Stomach smooth muscle (tissue), 2 donors: ENCODE data around the gene FHIT.

Source experiments
- H3K27ac ChIP-seq: one replicate; pipeline ENCODE4 v1.7.0; 2013; ENCODE audit warnings: mild to moderate bottlenecking, low read length, inconsistent platforms
- H3K27me3 ChIP-seq, 2 donors: one replicate each; pipeline ENCODE4 v1.7.0; 2013; ENCODE audit warnings: low read length in 2 of 2; ENCODE audit not compliant: insufficient read depth in 2 of 2, control insufficient read depth in 1 of 2
- H3K36me3 ChIP-seq, 2 donors: one replicate each; pipeline ENCODE4 v1.7.0; 2013; ENCODE audit warnings: low read length in 2 of 2; ENCODE audit not compliant: control insufficient read depth in 2 of 2, insufficient read depth in 2 of 2
- H3K4me1 ChIP-seq: one replicate; pipeline ENCODE4 v1.7.0; 2013; ENCODE audit warnings: low read length; ENCODE audit not compliant: control insufficient read depth, insufficient read depth
- H3K4me3 ChIP-seq, 2 donors: one replicate each; pipeline ENCODE4 v1.7.0; 2013; ENCODE audit warnings: low read length in 2 of 2
- H3K9ac ChIP-seq, 2 donors: one replicate each; pipeline ENCODE4 v1.7.0; 2013; ENCODE audit warnings: low read length in 2 of 2, mild to moderate bottlenecking in 1 of 2
- H3K9me3 ChIP-seq, 2 donors: one replicate each; pipeline ENCODE4 v1.7.0; 2013; ENCODE audit warnings: low read length in 2 of 2; ENCODE audit not compliant: control insufficient read depth in 2 of 2
- donor health status: healthy.
- donor health status: Pancreatic carcinoma.

The FHIT gene

DNA sequence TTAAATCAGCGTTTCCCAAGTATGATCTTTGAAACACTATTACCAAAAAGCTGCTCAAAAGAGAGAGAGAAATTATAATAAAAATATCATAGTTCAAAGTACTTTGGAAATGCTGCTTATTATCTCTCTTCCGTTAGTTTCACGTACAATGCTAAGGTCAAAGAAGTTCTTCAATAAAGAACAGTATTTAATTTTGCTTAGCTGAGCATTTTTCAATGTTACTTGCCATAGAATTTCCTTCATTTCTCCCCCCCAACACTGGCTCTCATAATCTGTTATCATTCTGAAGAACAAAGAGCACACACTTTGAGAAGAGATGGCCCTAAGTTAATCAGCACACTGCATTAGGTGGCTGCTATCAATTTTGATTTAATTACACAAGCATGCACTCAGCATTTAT, 1360.6 kb downstream of the FHIT start:
- H3K27ac ChIP-seq: no peak overlapping the region
- H3K27me3 ChIP-seq: no peaks in the 10 kb centered on the region

DNA sequence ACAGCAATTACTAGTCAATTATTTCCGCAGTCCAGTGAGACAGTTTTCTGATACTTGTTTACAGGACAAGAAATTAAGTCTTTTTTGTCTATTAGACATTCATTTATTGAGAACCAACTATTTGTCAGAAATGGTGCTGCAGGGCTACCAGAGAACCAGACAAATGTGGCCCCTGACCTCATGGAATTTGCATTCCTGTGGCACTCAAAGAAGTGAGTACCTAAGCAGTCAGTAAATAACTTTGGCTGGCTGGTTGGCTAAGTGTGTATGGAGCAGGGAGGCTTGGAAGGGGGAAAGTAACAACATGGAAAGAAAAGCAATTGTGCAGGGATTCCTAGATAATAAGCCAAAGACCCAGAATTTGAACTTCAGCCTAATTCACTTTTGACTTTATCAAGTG, 1364.5 kb downstream of the FHIT start:
- H3K9ac ChIP-seq: no peak overlapping the region
- H3K27me3 ChIP-seq: no peaks in the 10 kb centered on the region
- no peaks in the 10 kb centered on the region for H3K36me3 ChIP-seq
- no peaks in the 10 kb centered on the region for H3K4me1 ChIP-seq
- no peaks in the 10 kb centered on the region for H3K9me3 ChIP-seq
- H3K4me3 ChIP-seq: no peak overlapping the region
- H3K27ac ChIP-seq: no peak overlapping the region

More for the DNA sequence above, 1360.6 kb downstream of the FHIT start:
- Histone ChIP-seq H3K9me3 (no peaks in the 10 kb centered on the region), H3K4me1 (no peaks in the 10 kb centered on the region), H3K36me3 (no peaks in the 10 kb centered on the region), H3K4me3 (no peak overlapping the region), H3K9ac (no peak overlapping the region)

DNA sequence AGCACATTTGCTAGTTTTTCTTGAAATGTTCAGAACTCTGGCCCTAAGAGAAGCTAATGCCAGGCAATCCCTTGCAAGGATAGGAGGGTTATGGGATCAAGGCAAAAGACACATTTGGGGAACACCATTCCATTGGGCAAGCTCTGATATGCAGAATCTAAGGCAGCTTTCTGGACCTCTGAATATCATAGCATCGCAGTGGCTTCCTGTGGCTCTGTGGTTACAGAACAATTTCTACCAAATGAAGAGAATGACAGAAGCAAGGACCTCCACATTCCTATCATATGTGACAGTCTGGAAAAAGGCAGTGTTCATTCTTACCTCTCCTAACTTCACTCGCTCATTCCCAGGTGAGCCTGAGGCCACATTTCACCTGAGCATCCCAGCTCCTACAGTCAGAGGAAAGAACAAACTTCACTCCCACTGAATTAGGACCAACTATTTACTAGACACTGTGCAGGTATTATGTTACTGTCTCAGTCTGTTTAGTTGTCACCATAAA, 1365.3 kb downstream of the FHIT start:
- Histone ChIP-seq H3K27ac (no peak overlapping the region), H3K9me3 (no peaks in the 10 kb centered on the region), H3K4me1 (no peaks in the 10 kb centered on the region), H3K36me3 (no peaks in the 10 kb centered on the region), H3K9ac (no peak overlapping the region), H3K4me3 (no peak overlapping the region), H3K27me3 (no peaks in the 10 kb centered on the region)

DNA sequence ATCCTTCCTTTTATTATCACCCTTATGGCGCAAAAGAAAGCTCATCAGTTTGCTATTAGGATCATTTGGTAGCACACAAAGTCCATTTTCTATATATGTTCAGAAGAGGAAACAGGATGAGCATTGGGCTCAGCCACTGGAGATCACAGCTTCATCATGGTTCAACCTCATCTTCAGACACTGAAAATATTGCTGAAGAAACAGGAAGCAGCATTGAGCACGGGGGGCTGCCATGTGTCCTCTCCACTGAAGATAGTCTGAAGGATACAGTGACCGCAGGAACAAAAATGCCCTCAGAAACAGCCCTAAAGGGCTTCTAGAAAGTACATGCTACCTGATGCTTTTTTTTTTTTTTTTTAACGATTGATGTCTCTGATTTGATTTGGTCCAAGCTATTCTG, 1366.2 kb downstream of the FHIT start:
- H3K4me3 ChIP-seq: no peak overlapping the region
- H3K36me3 ChIP-seq: no peaks in the 10 kb centered on the region
- no peak overlapping the region for H3K9ac ChIP-seq
- H3K27me3 ChIP-seq: no peaks in the 10 kb centered on the region
- H3K9me3 ChIP-seq: no peaks in the 10 kb centered on the region
- H3K4me1 ChIP-seq: no peaks in the 10 kb centered on the region
- H3K27ac ChIP-seq: no peak overlapping the region

DNA sequence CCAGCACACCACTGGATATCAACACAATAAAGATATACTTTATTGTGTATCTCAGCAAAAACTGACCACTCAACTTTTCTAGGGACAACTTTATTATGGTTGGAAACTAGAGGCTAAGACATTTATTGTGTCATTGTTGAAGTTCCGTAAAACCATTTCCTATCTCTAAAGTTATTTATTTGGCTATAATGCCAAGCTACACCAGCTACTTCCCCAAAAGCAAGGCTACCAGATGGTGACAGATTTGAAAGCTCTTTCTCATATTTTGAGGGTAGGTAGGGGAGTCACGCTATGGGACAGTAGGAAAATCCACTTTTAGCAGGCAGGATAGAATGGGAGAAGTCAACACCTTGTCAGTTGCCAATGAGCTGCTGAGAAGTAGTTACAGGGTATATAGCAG, 1366.8 kb downstream of the FHIT start:
- Histone ChIP-seq H3K4me1 (no peaks in the 10 kb centered on the region), H3K9ac (no peak overlapping the region), H3K4me3 (no peak overlapping the region), H3K27ac (no peak overlapping the region), H3K9me3 (no peaks in the 10 kb centered on the region), H3K36me3 (no peaks in the 10 kb centered on the region), H3K27me3 (no peaks in the 10 kb centered on the region)

DNA sequence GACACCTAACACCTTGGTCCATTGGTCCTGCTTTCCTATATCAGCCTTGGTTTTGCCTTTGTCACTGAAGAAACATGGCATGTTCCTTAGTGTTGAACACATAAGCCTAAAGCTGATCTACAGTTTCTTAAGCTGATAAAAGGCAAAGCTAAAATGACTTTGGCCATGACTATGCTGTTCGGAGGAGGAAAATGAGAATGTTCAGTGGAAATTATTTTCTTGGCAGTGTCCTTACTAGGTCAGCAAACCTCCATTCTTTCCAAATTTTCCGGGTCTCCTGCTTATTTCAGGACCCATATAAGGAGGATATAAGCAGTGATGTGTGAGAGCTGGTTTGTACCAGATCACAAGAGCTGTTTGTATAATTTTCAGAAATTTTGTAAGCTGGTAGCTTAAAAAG, 1368.5 kb downstream of the FHIT start:
- H3K9ac ChIP-seq: no peak overlapping the region
- H3K27me3 ChIP-seq: no peaks in the 10 kb centered on the region
- H3K4me1 ChIP-seq: no peaks in the 10 kb centered on the region
- H3K4me3 ChIP-seq: no peak overlapping the region
- no peaks in the 10 kb centered on the region for H3K36me3 ChIP-seq
- H3K27ac ChIP-seq: no peak overlapping the region
- no peaks in the 10 kb centered on the region for H3K9me3 ChIP-seq

DNA sequence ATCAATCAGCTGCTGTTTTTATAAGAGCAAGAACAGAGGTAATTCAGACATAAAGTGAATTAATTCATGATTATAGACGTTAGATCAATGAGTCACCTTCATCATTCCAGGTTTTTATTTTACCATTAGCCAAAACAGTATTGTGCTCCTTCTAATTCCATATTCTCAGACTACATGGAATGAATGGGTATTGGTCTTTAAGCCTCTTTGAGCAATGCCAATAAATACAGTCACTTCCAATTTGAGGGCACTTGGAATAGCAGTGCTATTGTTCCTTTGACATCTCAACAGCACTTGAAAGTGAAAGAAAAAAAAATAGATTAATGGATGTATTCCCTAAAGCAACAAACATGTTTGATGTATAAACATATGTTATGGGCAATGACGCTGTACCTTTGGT, 1370.5 kb downstream of the FHIT start:
- no peak overlapping the region for H3K9ac ChIP-seq

DNA sequence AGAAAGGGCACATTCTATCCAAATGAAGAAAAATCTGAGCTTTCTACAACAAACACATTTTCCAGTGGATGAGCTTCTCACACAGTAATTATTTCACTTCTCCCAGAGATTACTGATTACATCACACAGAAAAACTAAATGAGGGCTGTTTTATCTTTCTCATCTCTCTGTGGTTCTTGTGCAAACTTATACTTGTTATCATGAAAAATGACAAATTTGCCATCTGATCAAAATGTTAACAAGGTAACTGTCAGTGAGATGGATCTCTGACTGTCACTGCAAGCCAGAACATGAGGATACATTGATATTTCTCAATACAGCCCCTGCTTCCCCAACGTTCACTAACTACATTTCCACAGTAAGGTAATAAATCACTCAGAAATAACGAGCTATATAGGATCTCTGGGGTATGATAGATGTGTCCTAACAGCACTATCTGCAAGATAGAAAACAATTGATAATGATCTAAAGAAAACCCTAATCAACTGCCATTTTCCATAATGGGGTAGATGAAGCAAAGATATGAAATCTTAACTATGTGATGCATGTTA, 1372.1 kb downstream of the FHIT start:
- no peaks in the 10 kb centered on the region for H3K9me3 ChIP-seq
- H3K27ac ChIP-seq: no peak overlapping the region
- H3K9ac ChIP-seq: no peak overlapping the region
- H3K27me3 ChIP-seq: no peaks in the 10 kb centered on the region
- no peaks in the 10 kb centered on the region for H3K36me3 ChIP-seq
- H3K4me1 ChIP-seq: no peaks in the 10 kb centered on the region
- H3K4me3 ChIP-seq: no peak overlapping the region

More for the DNA sequence above, 1370.5 kb downstream of the FHIT start:
- Histone ChIP-seq H3K36me3 (no peaks in the 10 kb centered on the region), H3K9me3 (no peaks in the 10 kb centered on the region), H3K4me3 (no peak overlapping the region), H3K27me3 (no peaks in the 10 kb centered on the region), H3K4me1 (no peaks in the 10 kb centered on the region), H3K27ac (no peak overlapping the region)

DNA sequence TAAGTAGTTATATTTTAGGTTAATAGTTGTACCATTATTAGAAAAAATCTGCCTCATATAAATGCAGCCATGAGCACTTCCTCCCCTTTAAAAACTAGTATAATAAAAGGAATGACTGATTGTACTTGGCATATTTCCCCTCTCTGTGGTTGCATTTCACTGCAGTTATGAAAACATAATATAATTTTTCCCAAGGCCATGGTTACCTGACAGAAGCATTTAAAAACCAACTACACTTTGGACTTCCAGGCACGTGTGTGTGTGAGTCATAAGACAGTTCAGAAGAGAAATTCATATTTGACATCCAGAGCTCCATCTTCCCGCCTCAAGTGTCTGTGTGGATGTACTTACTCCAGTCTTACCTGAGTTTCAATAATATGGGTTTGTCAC, 1373.2 kb downstream of the FHIT start:
- Histone ChIP-seq H3K9ac (no peak overlapping the region), H3K4me1 (no peaks in the 10 kb centered on the region), H3K27ac (no peak overlapping the region), H3K36me3 (no peaks in the 10 kb centered on the region), H3K27me3 (no peaks in the 10 kb centered on the region), H3K9me3 (no peaks in the 10 kb centered on the region), H3K4me3 (no peak overlapping the region)

DNA sequence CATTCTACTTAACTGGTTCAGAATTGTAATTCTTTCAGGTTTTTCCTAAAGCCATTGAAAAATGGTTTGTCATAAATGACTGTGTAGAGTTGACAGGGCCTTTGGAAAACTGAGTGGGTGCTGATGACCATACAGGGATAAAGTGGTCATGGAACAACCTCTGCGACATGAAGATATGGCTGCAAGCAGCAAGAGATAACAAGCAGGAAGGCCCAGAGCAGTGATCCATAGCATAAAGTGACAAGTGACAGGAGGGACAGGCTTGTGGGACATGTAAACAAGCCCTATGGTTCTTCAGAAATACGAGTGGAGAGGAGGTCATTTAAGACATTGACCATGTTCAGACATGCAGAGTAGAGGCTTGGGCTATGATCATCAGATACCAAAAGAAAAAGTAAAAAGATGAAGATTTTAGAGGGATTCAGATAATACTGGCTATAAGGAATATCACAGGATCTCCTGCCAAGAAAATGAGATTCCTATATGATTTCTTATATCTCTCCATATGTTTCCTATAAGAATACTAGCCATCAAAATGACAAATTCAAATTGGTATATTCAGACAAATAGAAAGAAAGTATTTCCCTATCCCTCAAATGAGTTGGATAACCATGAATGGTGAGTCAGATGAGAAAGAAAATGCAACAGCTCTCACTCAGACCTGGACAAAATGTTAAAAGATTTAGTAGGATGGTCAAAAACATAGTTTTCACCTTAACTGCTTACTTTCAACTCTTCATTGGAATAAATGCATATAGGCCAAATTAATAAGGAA, 1373.8 kb downstream of the FHIT start:
- Histone ChIP-seq H3K9me3 (no peaks in the 10 kb centered on the region), H3K27ac (no peak overlapping the region)

DNA sequence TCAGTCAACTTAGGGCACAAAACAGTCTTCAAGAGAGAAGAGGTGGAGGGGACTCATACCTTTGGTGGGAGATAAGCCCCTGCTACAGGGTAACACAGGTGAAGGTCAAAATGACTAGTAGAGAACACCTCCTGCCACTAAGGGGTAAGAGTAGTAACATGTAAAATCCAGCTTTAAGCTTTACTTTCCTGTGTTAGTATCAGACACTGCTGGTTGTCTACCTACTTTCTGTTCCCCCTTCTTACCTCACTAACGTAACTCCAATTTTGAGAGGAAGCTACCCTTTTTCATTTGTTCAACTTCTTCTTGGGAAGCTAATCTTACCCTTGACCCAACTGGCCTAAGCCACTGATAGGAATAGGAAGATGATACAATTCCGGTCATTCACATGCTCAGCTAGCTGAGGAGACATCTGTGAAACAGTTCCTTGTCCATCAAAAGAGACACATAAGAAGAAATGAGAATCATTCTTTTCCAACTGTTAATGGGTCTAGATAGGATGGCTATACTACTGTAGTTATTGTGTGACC, 1374.7 kb downstream of the FHIT start:
- H3K4me3 ChIP-seq: no peak overlapping the region
- no peak overlapping the region for H3K9ac ChIP-seq
- H3K9me3 ChIP-seq: no peaks in the 10 kb centered on the region
- H3K27me3 ChIP-seq: no peaks in the 10 kb centered on the region
- H3K36me3 ChIP-seq: no peaks in the 10 kb centered on the region
- H3K27ac ChIP-seq: no peak overlapping the region
- H3K4me1 ChIP-seq: no peaks in the 10 kb centered on the region

More for the DNA sequence above, 1373.8 kb downstream of the FHIT start:
- Histone ChIP-seq H3K4me1 (no peaks in the 10 kb centered on the region), H3K9ac (no peak overlapping the region), H3K4me3 (no peak overlapping the region), H3K36me3 (no peaks in the 10 kb centered on the region), H3K27me3 (no peaks in the 10 kb centered on the region)
